Neural crest cell (in vitro differentiated cells): ENCODE results near the gene ABCA1. TPM values are rescaled to one million over a fixed set of nuclear protein-coding genes. Genes with fewer than 3 reads are reported as not detected.

Experiments used
- DNase-seq: peaks from one replicate; pipeline ENCODE4 v3.0.0; 2021; ENCODE audit warnings: low read depth, mixed read lengths, low spot score
- H3K27ac Mint-ChIP-seq: one replicate; pipeline ENCODE4 v1.8.0; 2021; ENCODE audit warnings: mild to moderate bottlenecking, mixed read lengths; ENCODE audit not compliant: unreplicated experiment
- H3K27me3 Mint-ChIP-seq: 2 replicates; pipeline ENCODE4 v1.8.0; 2021; ENCODE audit warnings: low read depth, mild to moderate bottlenecking, mixed read lengths
- H3K36me3 Mint-ChIP-seq: 2 replicates; pipeline ENCODE4 v1.8.0; 2021; ENCODE audit warnings: low read depth, mild to moderate bottlenecking, mixed read lengths
- H3K4me1 Mint-ChIP-seq: 2 replicates; pipeline ENCODE4 v1.8.0; 2021; ENCODE audit warnings: mixed read lengths
- H3K4me3 Mint-ChIP-seq: one replicate; pipeline ENCODE4 v1.8.0; 2021; ENCODE audit warnings: mild to moderate bottlenecking, mixed read lengths
- H3K9me3 Mint-ChIP-seq: 2 replicates; pipeline ENCODE4 v1.8.0; 2021; ENCODE audit warnings: mixed read lengths
- CTCF ChIP-seq: fragments of 200-600 bp; sonication (generic); conservative IDR thresholded peaks from 2 replicates; pipeline ENCODE4 v1.5.0; 2021; ENCODE audit warnings: antibody characterized with exemption, mild to moderate bottlenecking
- total RNA-seq: library from RNA; stranded (reverse); gene quantifications from 2 replicates; pipeline ENCODE4 v1.2.1, GENCODE V29; 2021

Gene ABCA1
- total RNA-seq, 1 donor from 2014 or later: 6.5 TPM

GRCh38 chr9:104868303-104868686 is 59.7 kb downstream of the ABCA1 start:
- H3K36me3 Mint-ChIP-seq: no peaks in the 10 kb centered on the region
- H3K27me3 Mint-ChIP-seq: no peaks in the 10 kb centered on the region
- H3K4me3 Mint-ChIP-seq: peak overlapping the region; percentile 45
- peak overlapping the region; percentile 54 for H3K27ac Mint-ChIP-seq
- DNase-seq: no peak
- TF ChIP-seq CTCF: no peak
- H3K9me3 Mint-ChIP-seq: no peaks in the 10 kb centered on the region
- peaks cover 21% of the 10 kb centered on the region for H3K4me1 Mint-ChIP-seq

GRCh38 chr9:104866191-104866590 is 61.8 kb downstream of the ABCA1 start:
- no peak for DNase-seq
- no peak for TF ChIP-seq CTCF
- no peaks in the 10 kb centered on the region for H3K36me3 Mint-ChIP-seq
- no peaks in the 10 kb centered on the region for H3K27me3 Mint-ChIP-seq
- no peak overlapping the region for H3K4me3 Mint-ChIP-seq
- H3K27ac Mint-ChIP-seq: no peak overlapping the region
- H3K9me3 Mint-ChIP-seq: no peaks in the 10 kb centered on the region
- H3K4me1 Mint-ChIP-seq: peaks cover 25% of the 10 kb centered on the region

GRCh38 chr9:104864675-104865104 is 63.3 kb downstream of the ABCA1 start:
- Mint-ChIP-seq H3K36me3 (no peaks in the 10 kb centered on the region), H3K27ac (no peak overlapping the region), H3K4me3 (no peak overlapping the region), H3K27me3 (no peaks in the 10 kb centered on the region), H3K4me1 (peaks cover 23% of the 10 kb centered on the region), H3K9me3 (no peaks in the 10 kb centered on the region)
- TF ChIP-seq CTCF: no peak
- no peak for DNase-seq

GRCh38 chr9:104863180-104863883 is 64.6 kb downstream of the ABCA1 start:
- H3K36me3 Mint-ChIP-seq: no peaks in the 10 kb centered on the region
- H3K4me1 Mint-ChIP-seq: peaks cover 10% of the 10 kb centered on the region
- H3K9me3 Mint-ChIP-seq: no peaks in the 10 kb centered on the region
- TF ChIP-seq CTCF: peak; percentile 82
- DNase-seq: peak; percentile 35
- no peaks in the 10 kb centered on the region for H3K27me3 Mint-ChIP-seq
- no peak overlapping the region for H3K27ac Mint-ChIP-seq
- no peak overlapping the region for H3K4me3 Mint-ChIP-seq

GRCh38 chr9:104861397-104861796 is 66.6 kb downstream of the ABCA1 start:
- Mint-ChIP-seq H3K9me3 (no peaks in the 10 kb centered on the region), H3K27ac (no peak overlapping the region), H3K27me3 (no peaks in the 10 kb centered on the region), H3K4me3 (no peak overlapping the region), H3K4me1 (peaks cover 5% of the 10 kb centered on the region), H3K36me3 (no peaks in the 10 kb centered on the region)
- no peak for TF ChIP-seq CTCF
- DNase-seq: no peak
